Mesenchymal stem cell (in vitro differentiated cells and primary cell): ENCODE measurements around the gene FOXA1.

ENCODE experiments used
- DNase-seq: peaks from one replicate; pipeline ENCODE4 v3.0.0-alpha.2; 2013
- H2AFZ ChIP-seq: one replicate; pipeline ENCODE4 v1.6.1; 2013; ENCODE audit warnings: low read depth, mild to moderate bottlenecking, control low read depth, inconsistent platforms, low read length, moderate library complexity
- H2AK5ac ChIP-seq: 2 replicates; pipeline ENCODE4 v1.6.1; 2013; ENCODE audit warnings: low read length, moderate library complexity, mild to moderate bottlenecking, inconsistent platforms; ENCODE audit not compliant: severe bottlenecking
- H2BK120ac ChIP-seq: one replicate; pipeline ENCODE4 v1.6.1; 2013; ENCODE audit warnings: low read depth, mild to moderate bottlenecking, inconsistent platforms, low read length, moderate library complexity
- H2BK12ac ChIP-seq, 2 experiments: one replicate each; pipeline ENCODE4 v1.6.1; 2013; ENCODE audit warnings: inconsistent platforms in 2 of 2, low read length in 2 of 2, mild to moderate bottlenecking in 2 of 2, moderate library complexity in 2 of 2, control low read depth in 1 of 2
- H2BK15ac ChIP-seq: one replicate; pipeline ENCODE4 v1.6.1; 2013; ENCODE audit warnings: mild to moderate bottlenecking, low read depth, inconsistent platforms; ENCODE audit not compliant: poor library complexity, severe bottlenecking
- H2BK5ac ChIP-seq: 2 replicates; pipeline ENCODE4 v1.6.1; 2013; ENCODE audit warnings: low read depth, mild to moderate bottlenecking, low read length, control low read depth, inconsistent platforms; ENCODE audit not compliant: poor library complexity, severe bottlenecking
- H3K14ac ChIP-seq, 2 experiments: one replicate each; pipeline ENCODE4 v1.6.1; 2013; ENCODE audit warnings: inconsistent platforms in 2 of 2, low read length in 2 of 2, control low read depth in 1 of 2, mild to moderate bottlenecking in 1 of 2, moderate library complexity in 1 of 2
- H3K18ac ChIP-seq, 2 experiments: one replicate each; pipeline ENCODE4 v1.6.1; 2013; ENCODE audit warnings: inconsistent platforms in 2 of 2, low read length in 2 of 2, control low read depth in 1 of 2, low read depth in 1 of 2, mild to moderate bottlenecking in 1 of 2
- H3K23ac ChIP-seq, 2 experiments: one replicate each; pipeline ENCODE4 v1.6.1; 2013; ENCODE audit warnings: inconsistent platforms in 2 of 2, low read length in 2 of 2, mild to moderate bottlenecking in 2 of 2, moderate library complexity in 2 of 2, control low read depth in 1 of 2
- H3K27ac ChIP-seq: 2 replicates; pipeline ENCODE4 v1.5.1; 2013; ENCODE audit warnings: mild to moderate bottlenecking, moderate library complexity, low read length, control low read depth, inconsistent platforms; ENCODE audit not compliant: poor library complexity, severe bottlenecking
- H3K27me3 ChIP-seq, 2 experiments: 2 replicates each; pipeline versions ENCODE4 v1.6.1 to v1.7.0; 2013; ENCODE audit warnings: low read length in 2 of 2, mild to moderate bottlenecking in 2 of 2, moderate library complexity in 2 of 2, control low read depth in 1 of 2, inconsistent platforms in 1 of 2; ENCODE audit not compliant: control insufficient read depth in 1 of 2, insufficient read depth in 1 of 2
- H3K36me3 ChIP-seq, 2 experiments: 2 replicates each; pipeline versions ENCODE4 v1.6.1 to v1.7.0; 2013; ENCODE audit warnings: low read length in 2 of 2, control low read depth in 1 of 2, inconsistent platforms in 1 of 2, low read depth in 1 of 2, mild to moderate bottlenecking in 1 of 2; ENCODE audit not compliant: insufficient read depth in 2 of 2, control insufficient read depth in 1 of 2
- H3K4ac ChIP-seq, 2 experiments: one replicate each; pipeline ENCODE4 v1.6.1; 2013; ENCODE audit warnings: inconsistent platforms in 2 of 2, low read length in 2 of 2, mild to moderate bottlenecking in 2 of 2, moderate library complexity in 2 of 2, control low read depth in 1 of 2, low read depth in 1 of 2
- H3K4me1 ChIP-seq: 2 replicates; pipeline ENCODE4 v1.6.1; 2013; ENCODE audit warnings: low read depth, low read length, control low read depth; ENCODE audit not compliant: control insufficient read depth, insufficient read depth
- H3K4me2 ChIP-seq: 2 replicates; pipeline ENCODE4 v1.6.1; 2013; ENCODE audit warnings: low read length, mild to moderate bottlenecking, inconsistent platforms; ENCODE audit not compliant: poor library complexity, severe bottlenecking
- H3K4me3 ChIP-seq, 2 experiments: 2 replicates each; pipeline versions ENCODE4 v1.5.1 to v1.7.0; 2013; ENCODE audit warnings: low read length in 2 of 2, mild to moderate bottlenecking in 2 of 2, control low read depth in 1 of 2, low read depth in 1 of 2; ENCODE audit not compliant: insufficient read depth in 1 of 2
- H3K79me1 ChIP-seq: replicated peaks from 2 replicates; pipeline ENCODE4 v1.6.1; 2013; ENCODE audit warnings: mild to moderate bottlenecking, control low read depth, low read length, inconsistent platforms; ENCODE audit not compliant: poor library complexity, severe bottlenecking
- H3K9ac ChIP-seq: 2 replicates; pipeline ENCODE4 v1.7.0; 2013; ENCODE audit warnings: mild to moderate bottlenecking, low read length, moderate library complexity
- H3K9me3 ChIP-seq: 2 replicates; pipeline ENCODE4 v1.7.0; 2013; ENCODE audit warnings: mild to moderate bottlenecking, low read length; ENCODE audit not compliant: control insufficient read depth
- H4K8ac ChIP-seq: one replicate; pipeline ENCODE4 v1.6.1; 2013; ENCODE audit warnings: inconsistent platforms, mild to moderate bottlenecking, low read length, moderate library complexity
- H4K91ac ChIP-seq: one replicate; pipeline ENCODE4 v1.6.1; 2013; ENCODE audit warnings: mild to moderate bottlenecking, low read length, inconsistent platforms
- WGBS: methylation state at CpG from one replicate; pipeline ENCODE4 v1.1.7; 2013; ENCODE audit warnings: mixed read lengths; 5-methylcytosine and 5-hydroxymethylcytosine counted together

The FOXA1 gene

GRCh38 chr14:37586797-37587130, 8.3 kb downstream of the FOXA1 start:
- Histone ChIP-seq H3K14ac (no peak overlapping the region), H4K91ac (no peak overlapping the region), H3K9me3 (no peaks in the 10 kb centered on the region), H2BK5ac (no peak overlapping the region), H3K23ac (no peak overlapping the region), H4K8ac (no peak overlapping the region), H3K4me3 (no peak overlapping the region), H2AK5ac (no peak overlapping the region), H2BK12ac (no peak overlapping the region), H2AFZ (no peak overlapping the region), H3K18ac (no peak overlapping the region), H3K27me3 (peaks cover 77 to 95% of the 10 kb centered on the region in 2 experiments), H3K79me1 (no peaks in the 10 kb centered on the region), H2BK120ac (no peak overlapping the region), H3K4me2 (no peak overlapping the region), H3K4ac (no peak overlapping the region), H3K4me1 (peaks cover 36% of the 10 kb centered on the region), H3K36me3 (peaks cover 0 to 3% of the 10 kb centered on the region in 2 experiments), H2BK15ac (no peak overlapping the region), H3K9ac (no peak overlapping the region), H3K27ac (no peak overlapping the region)
- no CpG with 5 or more reads among the region's 1 CpG for WGBS
- no peak for DNase-seq

- H3K27me3 ChIP-seq, result peaks cover 71 to 97% of the 10 kb centered on the region in 2 experiments
- no peak overlapping the region for H3K23ac ChIP-seq
- no peak overlapping the region for H3K4ac ChIP-seq
- no peak overlapping the region for H2BK15ac ChIP-seq
- H2BK12ac ChIP-seq, result no peak overlapping the region
- peak; percentile 5 for DNase-seq
- H2BK120ac ChIP-seq, result no peak overlapping the region
- no peak overlapping the region for H3K27ac ChIP-seq
- no peak overlapping the region for H2BK5ac ChIP-seq
- H3K9ac ChIP-seq, result no peak overlapping the region
- H3K14ac ChIP-seq, result no peak overlapping the region
- no peak overlapping the region for H2AFZ ChIP-seq
- H3K4me2 ChIP-seq, result no peak overlapping the region
- H3K4me1 ChIP-seq, result peaks cover 30% of the 10 kb centered on the region
- H4K91ac ChIP-seq, result no peak overlapping the region
- no peaks in the 10 kb centered on the region for H3K9me3 ChIP-seq
- H3K4me3 ChIP-seq, result no peak overlapping the region
- WGBS, result 4% methylated on average over 7 of the region's 10 CpGs
- no peaks in the 10 kb centered on the region for H3K79me1 ChIP-seq
- H3K36me3 ChIP-seq, result peaks cover 0 to 3% of the 10 kb centered on the region in 2 experiments
- no peak overlapping the region for H4K8ac ChIP-seq
- H3K18ac ChIP-seq, result no peak overlapping the region
- no peak overlapping the region for H2AK5ac ChIP-seq
Observed at GRCh38 chr14:37585971-37586796, 8.9 kb downstream of the FOXA1 start.

GRCh38 chr14:37585101-37585511, 9.9 kb downstream of the FOXA1 start:
- no peak overlapping the region for H2AK5ac ChIP-seq
- peaks cover 60 to 87% of the 10 kb centered on the region in 2 experiments for H3K27me3 ChIP-seq
- H3K18ac ChIP-seq, result peak overlapping the region in 1 of 2 experiments; percentile 11
- H4K8ac ChIP-seq, result no peak overlapping the region
- peaks cover 0 to 3% of the 10 kb centered on the region in 2 experiments for H3K36me3 ChIP-seq
- 2% methylated on average over 23 of the region's 23 CpGs for WGBS
- peak overlapping the region; percentile 33 for H3K4me2 ChIP-seq
- no peak overlapping the region for H2BK120ac ChIP-seq
- no peak overlapping the region for H3K27ac ChIP-seq
- H3K4me1 ChIP-seq, result peaks cover 29% of the 10 kb centered on the region
- no peak overlapping the region for H3K4ac ChIP-seq
- no peak for DNase-seq
- H3K23ac ChIP-seq, result peak overlapping the region; percentile 60 to 92
- no peaks in the 10 kb centered on the region for H3K9me3 ChIP-seq
- H3K14ac ChIP-seq, result no peak overlapping the region
- H3K9ac ChIP-seq, result no peak overlapping the region
- H3K4me3 ChIP-seq, result no peak overlapping the region
- H2BK5ac ChIP-seq, result no peak overlapping the region
- H2AFZ ChIP-seq, result no peak overlapping the region
- H3K79me1 ChIP-seq, result no peaks in the 10 kb centered on the region
- no peak overlapping the region for H2BK15ac ChIP-seq
- no peak overlapping the region for H2BK12ac ChIP-seq
- no peak overlapping the region for H4K91ac ChIP-seq

GRCh38 chr14:37584211-37585100, 10.6 kb downstream of the FOXA1 start:
- Histone ChIP-seq H3K27ac (no peak overlapping the region), H3K4me2 (peak overlapping the region; percentile 98), H3K79me1 (no peaks in the 10 kb centered on the region), H3K4me1 (peaks cover 29% of the 10 kb centered on the region), H3K14ac (no peak overlapping the region), H3K9me3 (no peaks in the 10 kb centered on the region), H2BK120ac (no peak overlapping the region), H3K36me3 (peaks cover 0 to 3% of the 10 kb centered on the region in 2 experiments), H2AK5ac (no peak overlapping the region), H3K4ac (no peak overlapping the region), H2BK5ac (no peak overlapping the region), H4K91ac (no peak overlapping the region), H3K9ac (no peak overlapping the region), H3K18ac (no peak overlapping the region), H2BK15ac (no peak overlapping the region), H4K8ac (no peak overlapping the region), H3K27me3 (peaks cover 59 to 80% of the 10 kb centered on the region in 2 experiments), H3K23ac (peak overlapping the region in 1 of 2 experiments; percentile 69), H3K4me3 (no peak overlapping the region), H2BK12ac (no peak overlapping the region), H2AFZ (no peak overlapping the region)
- DNase-seq, result no peak
- 5% methylated on average over 57 of the region's 62 CpGs for WGBS
